ENCODE measurements around the gene TMEM198.
A peak's percentile ranks its signal among the peaks of the same experiment; 100 is the strongest.

The TMEM198 gene, protein sequence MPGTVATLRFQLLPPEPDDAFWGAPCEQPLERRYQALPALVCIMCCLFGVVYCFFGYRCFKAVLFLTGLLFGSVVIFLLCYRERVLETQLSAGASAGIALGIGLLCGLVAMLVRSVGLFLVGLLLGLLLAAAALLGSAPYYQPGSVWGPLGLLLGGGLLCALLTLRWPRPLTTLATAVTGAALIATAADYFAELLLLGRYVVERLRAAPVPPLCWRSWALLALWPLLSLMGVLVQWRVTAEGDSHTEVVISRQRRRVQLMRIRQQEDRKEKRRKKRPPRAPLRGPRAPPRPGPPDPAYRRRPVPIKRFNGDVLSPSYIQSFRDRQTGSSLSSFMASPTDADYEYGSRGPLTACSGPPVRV

DNA sequence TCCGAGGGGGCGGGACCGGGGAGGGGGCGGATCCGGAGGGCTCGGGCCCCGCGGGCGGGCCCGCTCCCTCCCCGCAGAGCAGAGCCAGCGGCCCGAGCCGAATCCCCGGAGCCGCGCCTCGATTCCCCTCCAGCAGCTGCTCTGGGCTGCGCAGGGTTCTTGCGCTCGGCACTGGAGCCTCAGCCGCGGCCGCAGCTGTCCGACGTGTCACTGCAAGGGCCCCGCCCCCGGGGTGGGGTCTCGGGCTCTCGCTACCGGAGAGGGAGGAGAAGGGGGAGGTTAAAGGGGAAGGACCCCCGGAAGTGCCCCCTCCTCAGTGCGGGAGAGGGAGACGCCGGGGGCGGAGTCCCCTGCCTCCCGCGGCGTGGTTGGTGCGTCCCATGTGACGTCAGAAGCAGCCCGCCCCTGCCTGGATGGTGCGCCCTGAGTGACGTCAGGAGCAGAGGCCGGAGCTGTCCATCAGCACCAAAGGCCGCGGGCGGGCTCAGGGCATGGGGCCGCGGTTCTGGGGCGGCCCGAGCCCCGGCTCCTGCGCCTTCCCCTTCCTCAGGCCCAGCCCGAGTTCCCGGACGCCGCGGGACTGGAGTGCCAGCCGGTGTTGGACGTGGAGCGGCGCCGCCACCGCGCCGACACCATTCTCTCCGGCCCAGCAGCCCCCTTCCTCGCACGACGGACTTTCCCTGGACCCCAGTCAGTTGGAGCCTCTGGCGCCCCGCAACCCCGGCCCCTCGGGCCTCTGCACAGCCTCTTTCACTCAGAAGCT is at the start of gene TMEM198, which contains the start of gene CHPF:
Gene TMEM198, plus strand, starts transcription at position 433 of the 763 bp plus-strand sequence. CDS start 700 bp downstream, outside the sequence.
Gene CHPF, minus strand, starts transcription at position 214 of the 763 bp plus-strand sequence. CDS start 271 bp downstream, outside the sequence.
- peak; percentile 80 for DNase-seq (ENCODE audit: low read depth)

DNA sequence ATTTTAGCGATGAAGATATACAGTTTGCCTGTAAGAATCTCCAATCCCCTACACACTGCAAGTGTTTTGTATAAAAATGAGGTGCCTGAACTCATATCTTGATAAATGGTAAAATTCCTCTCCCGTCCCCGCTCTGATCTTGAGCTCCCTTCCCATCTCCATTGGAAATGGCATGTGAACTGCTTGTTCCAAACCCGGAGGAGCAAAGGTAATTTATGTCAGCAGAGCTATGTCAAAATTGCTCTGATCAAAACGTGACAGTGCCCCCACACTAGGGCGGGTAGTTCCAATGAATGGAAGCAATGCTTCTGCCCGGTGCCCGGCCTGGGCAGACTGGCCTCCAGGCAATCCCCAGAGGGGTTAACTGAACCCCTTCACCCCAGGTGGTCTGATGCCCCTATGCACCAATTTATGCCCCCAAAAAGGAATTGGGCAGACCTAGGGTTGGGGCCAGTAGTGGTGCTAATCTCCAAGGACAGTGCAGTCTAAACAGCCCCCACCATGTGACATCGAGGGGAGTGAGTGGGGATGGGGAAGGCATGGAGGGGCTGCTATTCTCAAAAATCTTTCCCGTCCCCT is 48.8 kb upstream of the TMEM198 start:
- DNase-seq (ENCODE audit: low read depth) = no peak

DNA sequence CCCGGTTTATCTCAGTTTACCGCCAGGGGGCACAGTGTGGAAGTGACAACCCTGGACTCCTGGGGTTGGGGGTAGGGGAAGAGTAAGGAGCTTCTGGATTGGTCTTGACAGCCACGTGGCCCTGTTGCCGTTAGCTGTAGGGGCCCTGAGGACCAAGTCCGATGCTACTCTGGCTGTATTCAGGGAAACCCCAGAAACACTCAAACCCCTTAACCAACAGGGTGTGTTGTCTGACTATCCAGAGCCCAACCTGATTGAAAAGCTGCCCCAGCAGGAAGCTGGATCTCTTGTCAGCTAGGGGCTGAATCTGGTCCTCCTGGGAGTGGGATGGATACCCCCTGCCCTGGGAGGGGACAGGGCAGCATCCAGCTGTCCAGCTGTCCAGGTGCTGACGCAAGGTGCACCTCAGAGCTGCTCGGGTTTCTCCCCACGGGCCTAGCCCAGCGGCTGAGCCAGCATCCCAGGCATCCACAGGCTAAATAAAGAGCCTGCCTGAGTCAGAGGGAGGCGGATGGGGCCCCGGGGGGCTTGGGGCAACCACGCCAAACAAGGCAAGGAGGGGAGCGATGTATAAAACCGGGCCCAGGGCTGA is 48.2 kb upstream of the TMEM198 start:
- no peak for DNase-seq (ENCODE audit: low read depth)

DNA sequence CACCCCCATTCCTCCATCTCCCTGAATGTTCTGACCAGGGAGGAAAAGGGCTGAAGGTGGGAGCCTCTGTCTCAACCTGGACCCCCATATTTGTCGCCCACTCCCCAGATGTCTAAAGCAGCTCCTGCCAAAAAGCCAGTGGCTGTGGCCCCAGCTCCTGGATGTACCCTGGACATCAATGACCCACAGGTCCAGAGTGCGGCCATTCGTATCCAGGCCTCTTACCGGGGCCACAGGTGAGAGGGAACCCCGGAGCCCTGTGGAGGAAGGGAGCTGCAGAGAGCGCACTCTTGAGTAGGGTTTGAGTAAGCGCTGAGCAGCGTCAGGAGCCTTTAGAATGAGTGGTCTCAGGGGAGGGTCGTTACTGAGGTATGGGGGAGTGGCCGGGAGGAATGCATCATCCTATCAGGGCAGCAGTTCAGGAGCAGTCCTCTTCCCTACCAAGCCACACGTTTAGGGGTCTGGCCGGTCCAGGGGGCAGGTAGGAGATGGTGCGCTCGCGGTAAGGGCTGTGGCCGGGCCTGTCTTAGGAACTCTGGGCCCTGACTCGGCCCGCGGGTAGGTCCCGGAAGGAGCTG is 47.5 kb upstream of the TMEM198 start:
- DNase-seq (ENCODE audit: low read depth) = no peak

DNA sequence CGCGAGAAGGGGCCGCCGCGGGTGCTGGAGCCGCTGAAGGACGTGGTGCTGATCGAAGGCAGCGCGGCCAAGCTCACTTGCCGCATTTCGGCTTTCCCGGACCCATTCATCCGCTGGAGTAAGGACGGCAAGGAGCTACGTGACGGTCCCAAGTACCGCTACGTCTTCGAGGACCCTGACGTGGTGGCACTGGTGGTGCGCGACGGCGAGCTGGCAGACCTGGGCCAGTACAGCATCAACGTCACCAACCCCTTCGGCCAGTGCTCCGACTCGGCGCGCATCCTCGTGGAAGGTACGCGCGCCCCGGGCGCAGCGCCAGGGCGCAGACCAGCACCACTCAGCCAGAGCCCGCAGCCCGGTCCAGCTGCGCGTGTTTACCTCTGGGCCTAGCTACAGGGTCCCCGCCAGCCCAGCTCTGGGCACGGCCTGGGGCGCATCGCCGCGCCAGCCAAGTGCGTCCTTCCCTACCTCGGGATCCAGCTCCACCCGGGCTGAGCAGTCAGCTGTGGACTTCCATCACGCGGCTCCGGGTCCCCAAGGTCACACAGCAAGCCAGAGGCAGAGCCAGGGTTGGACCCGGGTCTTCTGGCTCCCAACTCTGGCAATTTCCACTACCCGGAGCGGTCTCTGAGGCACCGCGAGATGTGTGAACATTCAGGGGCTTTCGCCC is 46.9 kb upstream of the TMEM198 start:
- DNase-seq (ENCODE audit: low read depth) = no peak

DNA sequence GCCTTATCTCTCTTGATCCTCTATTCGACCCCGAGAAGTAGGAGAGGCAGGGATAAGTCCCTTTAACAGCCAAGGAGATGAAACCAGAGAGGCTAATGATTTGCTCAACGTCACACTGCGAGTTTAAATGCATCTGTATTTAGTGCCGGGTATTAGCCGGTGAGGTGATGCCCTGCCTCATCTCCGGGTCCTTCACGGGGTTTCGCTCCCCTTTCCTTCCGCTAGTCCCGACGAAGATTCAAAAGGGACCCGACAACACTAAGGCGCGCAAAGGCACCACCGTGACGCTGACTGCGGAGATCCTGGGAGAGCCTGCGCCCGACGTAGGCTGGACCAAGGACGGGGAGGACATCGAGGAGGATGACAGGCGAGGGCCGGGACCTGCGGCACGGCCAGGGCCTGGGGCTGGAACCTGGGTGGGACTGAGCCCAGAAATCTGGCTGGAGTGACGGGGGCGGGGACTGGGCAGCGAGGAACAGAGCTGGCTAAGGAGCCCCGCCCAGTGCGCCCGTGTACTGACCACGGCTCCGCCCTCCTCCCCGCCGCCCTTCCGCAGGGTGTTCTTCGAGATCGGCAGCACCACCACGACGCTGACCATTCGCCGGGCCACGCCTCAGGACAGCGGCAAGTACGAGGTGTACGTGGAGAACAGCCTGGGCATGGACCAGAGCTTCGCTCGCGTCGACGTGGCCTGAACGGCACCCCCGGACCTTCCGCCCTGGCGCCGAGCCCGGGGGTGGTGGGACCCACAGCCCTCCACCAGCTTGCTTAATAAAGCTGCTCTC is 46.1 kb upstream of the TMEM198 start:
- no peak for DNase-seq (ENCODE audit: low read depth)

DNA sequence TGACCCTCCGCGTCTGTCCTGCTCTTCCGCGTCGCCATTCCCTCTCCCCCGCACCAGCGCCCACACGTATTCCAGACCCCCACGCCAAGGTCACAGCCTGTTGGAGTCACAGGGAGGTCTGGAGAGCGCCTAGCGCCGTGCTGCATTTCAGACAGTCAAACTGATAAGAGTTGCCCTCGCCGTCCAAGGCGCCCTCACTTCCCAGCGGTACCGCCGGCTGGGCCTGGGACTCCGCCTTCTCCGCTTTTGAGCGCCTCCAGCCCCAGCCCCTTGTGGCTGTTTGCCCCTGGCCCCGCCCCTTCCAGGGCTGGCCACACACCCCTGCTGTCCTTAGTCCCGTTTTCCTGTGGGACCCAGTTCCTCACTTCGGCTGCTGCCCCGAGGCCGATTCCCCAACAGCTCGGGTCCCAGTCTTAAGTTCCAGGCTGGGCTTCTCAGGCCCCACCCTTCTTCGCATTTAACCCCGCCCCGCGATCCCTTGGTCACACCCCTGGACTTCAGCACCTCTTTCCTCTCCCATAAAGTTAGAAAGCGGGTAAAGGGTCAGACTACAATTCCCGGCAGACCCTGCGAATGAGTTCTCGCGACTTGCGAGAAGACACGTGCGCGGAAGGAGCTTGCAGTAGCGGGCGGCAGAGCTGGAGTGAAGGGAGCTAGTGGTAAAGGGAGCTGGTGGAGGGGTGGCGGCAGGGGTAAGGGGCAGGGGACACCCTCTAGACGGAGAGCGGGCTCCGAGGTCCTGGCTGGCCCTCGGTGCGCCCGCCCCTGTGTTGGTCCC is 45.4 kb upstream of the TMEM198 start, which contains the start of gene GMPPA:
Gene GMPPA, plus strand, starts transcription at position 612 of the 778 bp plus-strand sequence. CDS start 1,085 bp downstream, outside the sequence.
- peak; percentile 82 for DNase-seq (ENCODE audit: low read depth)

DNA sequence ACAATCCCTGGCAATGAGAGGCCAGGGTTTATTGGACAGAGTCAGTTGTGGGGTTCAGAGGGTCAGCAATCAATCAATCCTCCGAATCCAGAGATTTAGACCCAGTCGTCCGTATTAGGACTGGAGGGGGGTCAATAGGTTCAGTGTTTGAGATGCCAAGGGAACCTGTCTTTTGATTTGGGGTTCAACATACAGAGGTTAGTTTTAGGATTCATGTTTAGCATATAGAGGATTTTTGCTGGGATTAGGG is 44.8 kb upstream of the TMEM198 start:
- DNase-seq (ENCODE audit: low read depth) = no peak

DNA sequence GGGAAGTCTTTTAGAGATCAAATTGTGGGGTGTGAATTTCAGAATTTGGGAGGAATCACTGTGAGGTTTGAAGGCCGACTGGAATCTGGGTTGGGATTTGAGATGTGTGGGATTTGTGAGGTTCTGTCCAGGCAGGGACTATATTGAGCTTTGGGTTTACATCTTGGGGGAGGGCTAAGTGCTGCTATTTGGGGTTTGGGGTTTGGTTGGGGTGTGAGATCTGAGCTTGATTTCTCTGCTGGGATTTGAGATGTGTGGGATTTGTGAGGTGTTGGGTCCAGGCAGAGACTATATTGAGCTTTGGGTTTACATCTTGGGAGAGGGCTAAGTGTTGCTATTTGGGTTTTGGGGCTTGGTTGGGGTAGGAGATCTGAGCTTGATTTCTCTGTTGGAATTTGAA is 44.3 kb upstream of the TMEM198 start:
- no peak for DNase-seq (ENCODE audit: low read depth)

DNA sequence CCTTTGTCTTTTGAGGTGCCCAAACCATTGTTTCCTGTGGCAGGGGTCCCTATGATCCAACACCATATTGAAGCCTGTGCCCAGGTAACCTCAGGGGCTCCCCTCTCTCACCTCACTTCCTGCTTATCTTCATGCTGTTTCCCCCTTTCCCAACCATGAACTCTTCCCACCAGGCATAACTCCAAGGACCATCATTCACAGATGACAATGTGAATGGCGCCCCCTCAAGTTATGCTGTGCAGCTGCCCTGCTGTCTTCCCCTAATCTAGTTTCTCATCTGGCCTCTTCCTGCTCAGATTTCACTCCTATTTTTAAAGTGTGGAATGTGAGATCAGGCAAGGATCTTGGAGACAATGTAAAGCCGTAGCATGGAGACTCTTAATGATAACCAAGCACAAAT is 43.7 kb upstream of the TMEM198 start:
- no peak for DNase-seq (ENCODE audit: low read depth)

DNA sequence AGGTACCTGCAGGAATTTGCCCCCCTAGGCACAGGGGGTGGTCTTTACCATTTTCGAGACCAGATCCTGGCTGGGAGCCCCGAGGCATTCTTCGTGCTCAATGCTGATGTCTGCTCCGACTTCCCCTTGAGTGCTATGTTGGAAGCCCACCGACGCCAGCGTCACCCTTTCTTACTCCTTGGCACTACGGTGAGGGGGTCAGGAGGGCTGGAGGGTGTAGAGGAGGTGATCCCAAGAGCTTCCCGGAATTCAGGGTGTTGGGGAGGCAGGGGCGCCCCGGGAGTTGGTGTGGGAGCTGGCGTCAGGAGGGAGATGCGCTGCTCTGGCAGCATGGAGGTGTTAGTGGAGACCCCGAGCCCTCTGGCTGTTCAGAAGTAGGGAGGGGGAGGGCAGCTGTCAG is 42.0 kb upstream of the TMEM198 start:
- DNase-seq (ENCODE audit: low read depth) = no peak

DNA sequence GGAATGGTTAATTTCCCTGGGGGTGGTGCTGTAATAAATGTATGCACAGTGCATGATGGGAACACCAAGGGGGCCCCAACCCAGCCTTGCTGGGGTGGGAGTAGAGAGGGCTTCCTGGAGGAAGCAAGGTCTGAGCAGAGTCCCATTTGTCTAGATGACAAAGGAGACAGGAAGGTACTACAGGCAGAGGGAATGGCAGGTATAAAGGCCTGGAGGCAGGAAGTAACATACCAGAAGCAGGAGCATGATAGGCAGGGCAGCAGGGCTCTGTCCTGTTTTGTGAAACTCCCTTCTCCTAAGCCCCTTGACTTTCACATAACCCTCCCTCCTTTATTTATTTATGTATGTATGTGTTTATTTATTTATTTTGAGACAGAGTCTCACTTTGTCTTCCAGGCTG is 41.2 kb upstream of the TMEM198 start:
- DNase-seq (ENCODE audit: low read depth) = no peak

DNA sequence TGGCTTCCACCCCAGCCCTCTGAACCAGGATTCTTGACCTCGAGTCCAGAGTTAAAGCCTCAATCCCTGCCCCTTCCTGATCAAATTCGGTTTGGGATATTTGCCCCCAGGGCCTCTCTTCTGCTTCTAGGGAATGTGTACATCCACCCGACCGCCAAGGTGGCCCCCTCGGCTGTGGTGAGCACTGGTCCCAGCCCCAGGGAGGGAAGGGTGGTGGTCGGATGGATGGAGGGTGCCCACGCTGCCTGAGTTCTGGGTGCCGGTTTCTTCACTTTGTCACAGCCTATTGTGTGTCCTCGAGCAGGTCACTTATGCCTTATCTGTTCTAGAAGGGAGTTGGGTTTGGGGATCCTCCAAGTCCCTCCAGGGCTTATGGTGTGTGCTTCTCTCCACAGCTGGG is 38.2 kb upstream of the TMEM198 start:
- no peak for DNase-seq (ENCODE audit: low read depth)

DNA sequence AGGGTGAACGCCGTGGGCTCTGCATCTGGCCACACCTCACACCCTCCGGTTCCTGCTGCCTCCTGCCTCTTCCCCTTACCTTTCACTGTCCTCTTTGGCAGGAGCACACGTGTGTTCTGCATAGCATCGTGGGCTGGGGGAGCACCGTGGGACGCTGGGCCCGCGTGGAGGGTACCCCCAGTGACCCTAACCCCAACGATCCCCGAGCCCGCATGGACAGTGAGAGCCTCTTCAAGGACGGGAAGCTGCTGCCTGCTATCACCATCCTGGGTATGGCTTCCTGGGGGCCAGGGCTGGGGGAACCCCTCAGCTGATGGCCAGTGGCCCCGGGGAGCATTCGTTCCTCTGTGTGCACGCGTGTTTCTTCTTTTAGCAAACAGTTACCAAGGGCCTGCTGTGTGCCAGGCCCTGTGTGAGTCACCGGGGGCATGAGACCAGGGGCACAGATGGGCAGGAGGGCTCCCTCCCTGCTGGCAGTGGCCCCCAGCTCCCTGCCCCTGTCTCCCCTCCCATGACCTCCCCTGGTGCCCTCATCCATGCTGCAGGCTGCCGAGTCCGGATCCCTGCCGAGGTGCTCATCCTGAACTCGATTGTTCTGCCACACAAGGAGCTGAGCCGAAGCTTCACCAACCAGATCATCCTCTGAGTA is 37.6 kb upstream of the TMEM198 start:
- no peak for DNase-seq (ENCODE audit: low read depth)

DNA sequence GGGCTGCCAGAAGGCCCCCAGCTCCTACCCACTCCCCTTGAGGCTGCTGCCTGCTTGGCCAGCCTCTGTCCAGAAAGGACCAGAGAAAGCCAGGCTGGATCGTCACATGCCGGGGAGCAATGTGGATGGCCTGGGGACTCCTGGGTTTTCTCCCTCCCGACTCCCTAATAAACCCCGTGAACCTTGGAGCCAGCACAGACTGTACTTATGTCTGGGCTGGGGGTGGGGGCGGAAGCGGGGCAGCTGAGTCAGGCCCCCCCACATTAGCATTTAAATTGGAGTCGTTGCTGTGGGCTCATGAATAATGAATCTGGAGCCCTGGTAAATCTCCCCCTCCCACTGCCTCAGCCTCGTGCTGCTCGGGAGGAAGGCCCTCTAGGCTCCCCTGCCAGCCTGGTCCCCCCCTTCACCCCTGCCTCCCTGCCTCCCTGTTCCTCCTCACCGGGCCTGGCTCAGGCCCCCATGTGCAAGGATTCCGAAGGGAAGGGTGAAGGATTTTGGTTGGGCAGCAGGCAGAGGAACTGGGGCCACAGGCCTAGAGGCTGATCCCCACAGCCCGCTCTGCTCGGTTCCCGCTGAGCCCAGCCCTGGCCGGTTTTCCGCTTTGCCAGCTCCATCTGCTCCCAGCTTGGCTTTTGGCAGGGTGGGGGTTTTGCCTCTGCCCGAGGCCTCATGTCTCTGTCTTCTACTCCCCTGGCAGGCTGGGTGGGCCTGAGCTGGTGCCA is 36.9 kb upstream of the TMEM198 start:
- DNase-seq (ENCODE audit: low read depth) = no peak

DNA sequence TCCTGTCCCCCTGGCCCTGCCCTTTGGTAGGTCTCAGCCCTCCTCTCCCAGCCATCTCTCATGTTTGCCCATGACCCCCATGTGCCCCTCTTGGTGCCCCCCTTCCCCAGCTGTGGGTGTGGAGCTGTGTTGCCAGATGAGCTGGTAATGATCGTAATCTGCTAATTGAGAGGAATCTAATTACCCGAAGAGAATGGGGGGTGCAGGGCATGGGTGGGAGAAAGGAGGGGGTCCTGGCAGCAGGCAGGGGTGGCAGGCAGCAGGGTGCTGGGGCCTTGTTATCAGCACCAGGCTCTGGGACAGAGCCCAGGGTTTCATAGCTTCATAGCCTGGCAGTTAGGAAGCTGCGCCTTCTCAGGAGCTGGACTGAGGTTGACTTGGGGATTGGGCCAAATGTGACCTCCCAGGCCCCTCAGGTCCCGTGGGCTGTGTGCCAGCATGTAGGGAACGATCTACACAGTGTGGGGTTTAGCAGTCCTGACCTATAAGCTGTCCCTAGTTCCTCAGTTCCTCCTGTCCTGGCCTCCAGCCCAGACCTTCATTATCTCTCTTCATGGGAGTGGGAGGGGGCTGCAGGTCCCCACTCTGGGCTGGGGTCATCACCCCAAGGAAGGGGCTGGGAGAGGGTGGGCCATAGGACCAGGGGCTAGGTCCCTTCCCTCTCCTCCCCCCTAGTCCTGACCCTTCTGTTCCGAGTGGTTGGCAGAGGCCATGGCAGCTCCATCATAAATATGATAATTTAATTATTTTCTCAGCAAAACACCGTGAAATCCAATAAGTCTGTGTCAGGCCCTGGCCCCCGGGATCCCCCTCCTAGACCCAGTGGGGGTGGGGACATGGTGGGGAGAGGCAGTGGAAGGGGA is 36.0 kb upstream of the TMEM198 start:
- no peak for DNase-seq (ENCODE audit: low read depth)

DNA sequence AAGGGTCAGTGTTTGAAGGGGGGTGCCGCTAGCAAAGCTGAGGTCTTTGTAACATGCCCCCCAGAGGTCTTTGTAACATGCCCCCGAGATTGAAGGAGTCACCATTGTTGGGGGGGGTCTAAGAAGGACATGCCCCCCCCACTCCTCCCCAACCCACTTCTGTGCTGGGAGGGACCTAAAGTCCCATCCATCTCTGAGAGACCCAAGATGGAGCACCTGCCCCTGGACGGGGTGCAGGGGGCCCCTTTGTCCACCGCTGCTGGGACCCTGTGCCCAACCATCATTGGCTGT is 35.4 kb upstream of the TMEM198 start:
- no peak for DNase-seq (ENCODE audit: low read depth)
